Ovary (tissue), 9 donors: ENCODE results near the gene ITPK1. TPM values are rescaled to one million over a fixed set of nuclear protein-coding genes. Genes with fewer than 3 reads are reported as not detected.
A peak's percentile ranks its signal among the peaks of the same experiment; 100 is the strongest.

Experiments
- DNase-seq, 5 donors: peaks; one replicate each; pipeline ENCODE4 v3.0.0-alpha.2; 2019 to 2020
- H3K27ac ChIP-seq, 2 donors: fragments of 200-600 bp; one replicate each; pipeline versions ENCODE4 v1.5.1 to v1.8.0; 2019 to 2022
- H3K27me3 ChIP-seq: fragments of 200-600 bp; one replicate; pipeline ENCODE4 v1.8.0; 2022
- H3K36me3 ChIP-seq: fragments of 200-600 bp; sonication (generic); one replicate; pipeline ENCODE4 v1.5.1; 2019
- H3K4me1 ChIP-seq: one replicate; pipeline ENCODE4 v1.8.1; 2013; ENCODE audit warnings: mild to moderate bottlenecking, moderate library complexity; ENCODE audit not compliant: insufficient read depth
- H3K4me3 ChIP-seq: fragments of 200-600 bp; sonication (generic); one replicate; pipeline ENCODE4 v1.5.1; 2017
- H3K9me3 ChIP-seq, 2 donors: fragments of 200-600 bp in 1 of 2; sonication (generic) in 1 of 2; one replicate each; pipeline versions ENCODE4 v1.5.1 to v1.8.1; 2013 to 2019; ENCODE audit warnings: mild to moderate bottlenecking in 1 of 2, moderate library complexity in 1 of 2
- CTCF ChIP-seq, 3 donors: fragments of 450-650 bp in 2 of 3; fragments of 200-600 bp in 1 of 3; IDR thresholded peaks; one replicate each; pipeline versions ENCODE4 v1.5.1 to v1.8.0; 2016 to 2022; ENCODE audit warnings: antibody characterized with exemption in 3 of 3, mild to moderate bottlenecking in 1 of 3
- EP300 ChIP-seq: sonication (generic); formaldehyde crosslinking; IDR thresholded peaks from one replicate; pipeline ENCODE4 v1.6.1; 2017; ENCODE audit warnings: antibody characterized with exemption
- POLR2A ChIP-seq: fragments of 450-650 bp; IDR thresholded peaks from one replicate; pipeline ENCODE4 v1.6.1; 2017; ENCODE audit warnings: antibody characterized with exemption, mild to moderate bottlenecking, moderate library complexity
- WGBS, 3 donors: extraction: QIAGEN DNeasy Blood & Tissue Kit in 1 of 3; methylation state at CpG; one replicate each; pipeline versions ENCODE4 v1.1.5 to v1.1.7; 2013 to 2017; 5-methylcytosine and 5-hydroxymethylcytosine counted together
- intact Hi-C, 4 donors: fragments of 100-400 bp; cut with DNase I; formaldehyde crosslinking; loops; one replicate each; pipeline versions ENCODE4 v1.11.0 to v1.15.1; 2022 to 2023
- polyA plus RNA-seq, 2 donors: library from polyadenylated mRNA; stranded (reverse); fragments of 200-250 nt in 1 of 2; fragments of 350-450 nt in 1 of 2; fragmentation: Illumina TruSeq in 1 of 2; extraction: RNeasy Lipid Tissue Mini Kit (QIAGEN cat#74804) in 1 of 2; gene quantifications; one replicate each; pipeline ENCODE4 v1.2.3, GENCODE V29; 2013 to 2014
- total RNA-seq, 7 donors: library from RNA; depleted of rRNA in 2 of 7; stranded (reverse); fragments of >200 nt in 2 of 7; fragmentation: NEBNext Ultra II Directional in 3 of 7; extraction: Animal tissue kit (Norgen Biotek cat#: 25700) in 3 of 7; gene quantifications; one replicate each; pipeline versions ENCODE4 v1.1.0 to v1.2.4, GENCODE V29; 2016 to 2023
- donor health status: DM: no; HTN: no; CAD: no; lungs with moderate emphysema.
- donor health status: DM: no; HTN: no; CAD: no.
- donor health status: Bipolar disorder and iron deficiency.
- donor health status: DM: yes; HTN: yes; CAD: no.
- donor health status: DM: no; HTN: no; CAD: no.
- donor health status: DM: yes; HTN: yes; CAD: no.

The ITPK1 gene
- total and polyA plus RNA-seq, 9 donors: 23.6 to 57.8 (median 49.3) TPM

GRCh38 chr14:93033983-93034670 lies 81.6 kb downstream of the ITPK1 start:
- no peak for DNase-seq
- H3K27me3 ChIP-seq: no peaks in the 10 kb centered on the region
- H3K4me1 ChIP-seq: peaks cover 20% of the 10 kb centered on the region
- no peak overlapping the region for H3K27ac ChIP-seq
- 84 to 97% (median 95%) methylated on average over 7 of the region's 7 CpGs for WGBS, 3 donors
- H3K4me3 ChIP-seq: no peak overlapping the region
- intact Hi-C loops: no loop called here
- H3K36me3 ChIP-seq: no peaks in the 10 kb centered on the region
- no peaks in the 10 kb centered on the region for H3K9me3 ChIP-seq
- TF ChIP-seq CTCF (IDR thresholded peaks at IDR 0.05): no peak

GRCh38 chr14:93033084-93033982 lies 82.4 kb downstream of the ITPK1 start:
- Histone ChIP-seq H3K9me3 (no peaks in the 10 kb centered on the region), H3K27ac (no peak overlapping the region), H3K36me3 (no peaks in the 10 kb centered on the region), H3K4me3 (no peak overlapping the region), H3K27me3 (no peaks in the 10 kb centered on the region), H3K4me1 (peaks cover 20% of the 10 kb centered on the region)
- 90 to 94% (median 93%) methylated on average over 6 of the region's 6 CpGs for WGBS, 3 donors
- DNase-seq: no peak
- intact Hi-C loops: no loop called here
- TF ChIP-seq POLR2A (no peak), CTCF (IDR thresholded peaks at IDR 0.05) (no peak), EP300 (no peak)

- Histone ChIP-seq H3K27me3 (no peaks in the 10 kb centered on the region), H3K4me3 (no peak overlapping the region), H3K9me3 (no peaks in the 10 kb centered on the region), H3K27ac (no peak overlapping the region), H3K36me3 (no peaks in the 10 kb centered on the region), H3K4me1 (peaks cover 19% of the 10 kb centered on the region)
- intact Hi-C loops: no loop called here
- 71 to 83% (median 75%) methylated on average over 11 of the region's 11 CpGs for WGBS, 3 donors
- TF ChIP-seq EP300 (no peak), CTCF (IDR thresholded peaks at IDR 0.05) (no peak), POLR2A (no peak)
- DNase-seq: no peak
Measured at GRCh38 chr14:93032421-93032936, 83.2 kb downstream of the ITPK1 start.

GRCh38 chr14:93031505-93032315 lies 84.0 kb downstream of the ITPK1 start:
- intact Hi-C loops: no loop called here
- Histone ChIP-seq H3K27me3 (no peaks in the 10 kb centered on the region), H3K4me1 (peaks cover 12% of the 10 kb centered on the region), H3K27ac (peak overlapping the region in 1 of 2 donors; percentile 12), H3K9me3 (no peaks in the 10 kb centered on the region), H3K36me3 (no peaks in the 10 kb centered on the region), H3K4me3 (no peak overlapping the region)
- 92 to 94% (median 93%) methylated on average over 15 of the region's 15 CpGs for WGBS, 3 donors
- DNase-seq: no peak
- TF ChIP-seq EP300 (no peak), CTCF (IDR thresholded peaks at IDR 0.05) (no peak), POLR2A (no peak)
